ENCODE data around the gene ACVR2A. TPM values are rescaled to one million over a fixed set of nuclear protein-coding genes. Genes with fewer than 3 reads are reported as not detected.

Gene ACVR2A
- polyA plus RNA-seq, 3 donors, result 2.6 to 10.5 (median 3.7) TPM

DNA sequence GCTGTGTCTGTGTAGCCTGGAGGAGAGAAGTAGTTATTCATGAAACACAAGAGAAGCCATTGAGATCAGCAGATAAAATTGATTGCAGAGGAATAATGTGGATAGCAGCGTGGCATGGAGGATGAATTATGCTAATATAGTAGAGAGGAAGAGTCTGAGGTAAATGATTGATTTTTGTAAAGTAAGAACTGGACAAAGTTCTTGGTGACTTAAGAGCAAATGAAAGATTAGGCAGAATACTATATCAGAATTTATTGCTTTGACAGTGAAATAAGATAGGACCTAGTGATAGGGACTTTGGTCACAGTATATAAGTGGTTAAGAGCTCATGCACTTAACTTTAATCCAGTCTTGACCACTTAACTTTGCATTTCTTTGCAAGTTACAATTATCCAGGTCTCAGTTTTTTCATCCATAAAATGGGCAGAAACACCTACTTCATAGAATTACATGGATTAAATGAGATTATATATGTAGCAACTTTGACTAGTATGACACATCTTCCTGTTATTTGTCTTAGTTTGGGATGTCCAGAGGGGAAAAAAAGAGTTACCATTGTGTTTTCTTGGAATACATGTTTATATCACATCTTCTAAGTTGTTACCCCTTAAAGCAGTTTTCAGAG, 29.1 kb downstream of the ACVR2A start:
- no peak for TF ChIP-seq CTCF (IDR thresholded peaks at IDR 0.05)
- intact Hi-C loops (cut with micrococcal nuclease), result no loop called here
- Histone ChIP-seq H3K4me1 (ENCODE audit: control insufficient read depth in 1 of 2, insufficient read depth in 2 of 2, low read length in 2 of 2) (no peaks in the 10 kb centered on the region), H3K9me3 (replicated peaks in 1 of 2; ENCODE audit: control insufficient read depth in 1 of 2, insufficient read depth in 1 of 2, low read length in 2 of 2) (no peaks in the 10 kb centered on the region), H3K27ac (ENCODE audit: low read depth in 1 of 2, low read length in 2 of 2) (no peak overlapping the region), H3K4me3 (replicated peaks in 1 of 3; ENCODE audit: low read depth in 2 of 3, low read length in 3 of 3) (no peak overlapping the region), H2AFZ (ENCODE audit: insufficient read depth, low read depth, low read length, poor library complexity, severe bottlenecking) (no peak overlapping the region), H3K4me2 (replicated peaks; ENCODE audit: extremely low read depth, low read length, poor library complexity, severe bottlenecking) (no peak overlapping the region), H3K79me2 (ENCODE audit: insufficient read depth, low read length) (no peaks in the 10 kb centered on the region), H3K9ac (ENCODE audit: insufficient read depth, low read length, poor library complexity, severe bottlenecking) (no peak overlapping the region), H4K20me1 (ENCODE audit: insufficient read depth, low read length) (peaks cover 99% of the 10 kb centered on the region), H3K27me3 (ENCODE audit: control insufficient read depth in 2 of 2, insufficient read depth in 2 of 2, low read length in 2 of 2) (no peaks in the 10 kb centered on the region), H3K36me3 (replicated peaks in 1 of 2; ENCODE audit: control insufficient read depth in 1 of 2, insufficient read depth in 2 of 2, low read length in 2 of 2) (no peaks in the 10 kb centered on the region)
- peaks cover 7% of the 10 kb centered on the region for H3K4me1 Mint-ChIP-seq
- no peaks in the 10 kb centered on the region for H3K36me3 Mint-ChIP-seq
- no peak overlapping the region for H3K27ac Mint-ChIP-seq
- no peak for DNase-seq
- H3K4me3 Mint-ChIP-seq, result no peak overlapping the region
- H3K9me3 Mint-ChIP-seq, result peaks cover 0 to 3% (median 0%) of the 10 kb centered on the region in 7 donors
- H3K27me3 Mint-ChIP-seq (ENCODE audit: low read depth in 3 of 3), result peaks cover 0 to 5% (median 0%) of the 10 kb centered on the region in 3 donors
- 100% methylated on average over 1 of the region's 1 CpG for WGBS (ENCODE audit: insufficient coverage)

DNA sequence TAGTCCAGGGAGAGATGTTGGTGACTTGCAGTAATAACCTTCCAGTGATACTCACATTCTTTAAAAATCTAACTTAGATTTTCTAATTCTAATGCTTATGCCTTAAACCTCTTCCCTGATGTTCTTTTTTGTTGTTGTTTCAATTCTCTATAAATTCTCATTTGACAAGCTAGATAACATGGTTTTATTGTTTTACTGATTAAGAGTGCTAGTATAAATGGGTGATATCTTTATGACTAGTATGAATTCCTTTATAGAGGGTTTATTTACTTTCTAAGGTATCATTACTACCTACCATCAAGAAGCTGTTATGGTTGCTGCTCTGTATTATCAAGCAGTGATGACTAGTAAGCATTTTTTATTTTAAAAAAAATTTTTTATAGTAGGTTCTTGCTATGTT, 35.0 kb downstream of the ACVR2A start:
- no peak for TF ChIP-seq CTCF (IDR thresholded peaks at IDR 0.05)
- no peak for DNase-seq
- Histone ChIP-seq H3K36me3 (replicated peaks in 1 of 2; ENCODE audit: control insufficient read depth in 1 of 2, insufficient read depth in 2 of 2, low read length in 2 of 2) (no peaks in the 10 kb centered on the region), H3K9ac (ENCODE audit: insufficient read depth, low read length, poor library complexity, severe bottlenecking) (no peak overlapping the region), H4K20me1 (ENCODE audit: insufficient read depth, low read length) (peaks cover 100% of the 10 kb centered on the region), H3K4me3 (replicated peaks in 1 of 3; ENCODE audit: low read depth in 2 of 3, low read length in 3 of 3) (no peak overlapping the region), H3K4me2 (replicated peaks; ENCODE audit: extremely low read depth, low read length, poor library complexity, severe bottlenecking) (no peak overlapping the region), H3K27me3 (ENCODE audit: control insufficient read depth in 2 of 2, insufficient read depth in 2 of 2, low read length in 2 of 2) (no peaks in the 10 kb centered on the region), H3K9me3 (replicated peaks in 1 of 2; ENCODE audit: control insufficient read depth in 1 of 2, insufficient read depth in 1 of 2, low read length in 2 of 2) (no peaks in the 10 kb centered on the region), H2AFZ (ENCODE audit: insufficient read depth, low read depth, low read length, poor library complexity, severe bottlenecking) (no peak overlapping the region), H3K27ac (ENCODE audit: low read depth in 1 of 2, low read length in 2 of 2) (no peak overlapping the region), H3K79me2 (ENCODE audit: insufficient read depth, low read length) (no peaks in the 10 kb centered on the region), H3K4me1 (ENCODE audit: control insufficient read depth in 1 of 2, insufficient read depth in 2 of 2, low read length in 2 of 2) (no peaks in the 10 kb centered on the region)
- intact Hi-C loops (cut with micrococcal nuclease), result no loop called here
- H3K4me3 Mint-ChIP-seq, result no peak overlapping the region
- H3K4me1 Mint-ChIP-seq, result peaks cover 12% of the 10 kb centered on the region
- no peak overlapping the region for H3K27ac Mint-ChIP-seq
- H3K9me3 Mint-ChIP-seq, result no peaks in the 10 kb centered on the region
- no peaks in the 10 kb centered on the region for H3K27me3 Mint-ChIP-seq (ENCODE audit: low read depth in 3 of 3)
- H3K36me3 Mint-ChIP-seq, result no peaks in the 10 kb centered on the region
